Brain microvascular endothelial cell (primary cell): ENCODE results near the gene ADD3.

Experiments used
- DNase-seq: peaks from one replicate; pipeline ENCODE4 v3.0.0-alpha.2; 2020
- H3K27ac ChIP-seq: fragments of 250-450 bp; sonication (Bioruptor Pico); 2 replicates; pipeline ENCODE4 v1.5.1; 2020; ENCODE audit warnings: mild to moderate bottlenecking, moderate library complexity
- H3K27me3 ChIP-seq: fragments of 250-450 bp; sonication (Bioruptor Pico); replicated peaks from 2 replicates; pipeline ENCODE4 v1.5.1; 2020; ENCODE audit warnings: mild to moderate bottlenecking
- H3K36me3 ChIP-seq: fragments of 250-450 bp; sonication (Bioruptor Pico); replicated peaks from 2 replicates; pipeline ENCODE4 v1.5.1; 2020; ENCODE audit warnings: mild to moderate bottlenecking
- H3K4me3 ChIP-seq: 2 replicates; pipeline ENCODE4 v1.5.1; 2011; ENCODE audit warnings: low read depth, mild to moderate bottlenecking, control low read depth, low read length, moderate library complexity
- CTCF ChIP-seq: IDR thresholded peaks from 2 replicates; pipeline ENCODE4 v1.5.1; 2011; ENCODE audit warnings: low read depth, mild to moderate bottlenecking, moderate library complexity, low read length, control low read depth, inconsistent platforms; ENCODE audit errors: missing control alignments
- in situ Hi-C: cut with HindIII; loops from 2 replicates; pipeline ENCODE4 v1.10.0; 2017; ENCODE audit warnings: low sequenced_read_pairs, low pct_ligation_motif_present

ADD3 gene

GRCh38 chr10:109968953-109969759 is 38.6 kb upstream of the ADD3 start:
- no peak overlapping the region for H3K27ac ChIP-seq
- H3K36me3 ChIP-seq, result no peaks in the 10 kb centered on the region
- no peak for DNase-seq
- in situ Hi-C loops, result no loop called here
- no peak overlapping the region for H3K4me3 ChIP-seq
- H3K27me3 ChIP-seq, result no peaks in the 10 kb centered on the region
- no peak for TF ChIP-seq CTCF

GRCh38 chr10:109969760-109970346 is 37.9 kb upstream of the ADD3 start:
- no peak for TF ChIP-seq CTCF
- no peak for DNase-seq
- no peaks in the 10 kb centered on the region for H3K36me3 ChIP-seq

GRCh38 chr10:109971634-109972033 is 36.1 kb upstream of the ADD3 start:
- DNase-seq, result no peak
- Histone ChIP-seq H3K36me3 (no peaks in the 10 kb centered on the region), H3K27me3 (no peaks in the 10 kb centered on the region), H3K27ac (no peak overlapping the region), H3K4me3 (no peak overlapping the region)
- in situ Hi-C loops, result no loop called here
- TF ChIP-seq CTCF, result no peak

More at GRCh38 chr10:109969760-109970346, 37.9 kb upstream of the ADD3 start:
- Histone ChIP-seq H3K27ac (no peak overlapping the region), H3K4me3 (no peak overlapping the region), H3K27me3 (no peaks in the 10 kb centered on the region)
- in situ Hi-C loops, result no loop called here

GRCh38 chr10:109972372-109973001 is 35.3 kb upstream of the ADD3 start:
- in situ Hi-C loops, result no loop called here
- H3K4me3 ChIP-seq, result no peak overlapping the region
- no peak for TF ChIP-seq CTCF
- H3K27ac ChIP-seq, result no peak overlapping the region
- no peaks in the 10 kb centered on the region for H3K36me3 ChIP-seq
- H3K27me3 ChIP-seq, result no peaks in the 10 kb centered on the region
- DNase-seq, result no peak

- no peaks in the 10 kb centered on the region for H3K36me3 ChIP-seq
- H3K4me3 ChIP-seq, result no peak overlapping the region
- H3K27ac ChIP-seq, result no peak overlapping the region
- H3K27me3 ChIP-seq, result no peaks in the 10 kb centered on the region
- DNase-seq, result no peak
- in situ Hi-C loops, result no loop called here
- no peak for TF ChIP-seq CTCF
Measured at GRCh38 chr10:109973326-109973829, 34.4 kb upstream of the ADD3 start.
